SK-N-SH (cell line): ENCODE measurements around the gene R3HDM4. TPM values are rescaled to one million over a fixed set of nuclear protein-coding genes. Genes with fewer than 3 reads are reported as not detected.

Experiments used
- CTCF ChIA-PET: fragments of 300-600, 350-600 bp; formaldehyde crosslinking; extraction: SDS; loops from one replicate; lab custom pipeline; 2021; lab: Yijun Ruan, JAX
- POLR2A ChIA-PET: fragments of 350-600 bp; sonication (Branson Sonifier 250); formaldehyde crosslinking; extraction: SDS; loops from one replicate; lab custom pipeline; 2020; ENCODE audit warnings: antibody characterized with exemption, inconsistent platforms; lab: Yijun Ruan, JAX
- DNase-seq: peaks from one replicate; pipeline ENCODE4 v3.0.0; 2012
- H2AFZ ChIP-seq: fragments of 200-600 bp; sonication (generic); 2 replicates; pipeline ENCODE4 v1.8.1; 2016; ENCODE audit warnings: antibody characterized with exemption, mild to moderate bottlenecking, low read depth
- H3F3A ChIP-seq: fragments of 200-600 bp; sonication (generic); replicated peaks from 2 replicates; pipeline ENCODE3; 2016; ENCODE audit warnings: antibody characterized with exemption, mild to moderate bottlenecking; ENCODE audit not compliant: insufficient read depth
- H3K27ac ChIP-seq, 2 experiments: fragments of 200-500 bp in 1 of 2; fragments of 200-600 bp in 1 of 2; sonication (Bioruptor generic) in 1 of 2; sonication (generic), shearing (Covaris generic) in 1 of 2; 2 replicates each; pipeline versions ENCODE4 v1.5.1 to v1.6.1; 2014 to 2016; ENCODE audit warnings: low read depth in 2 of 2, inconsistent platforms in 1 of 2, low read length in 1 of 2, mild to moderate bottlenecking in 1 of 2, mixed read lengths in 1 of 2
- H3K27me3 ChIP-seq: fragments of 200-600 bp; sonication (generic), shearing (Covaris generic); 2 replicates; pipeline ENCODE4 v1.6.1; 2016; ENCODE audit warnings: mixed run types; ENCODE audit not compliant: insufficient read depth
- H3K36me3 ChIP-seq, 2 experiments: fragments of 200-500 bp in 1 of 2; fragments of 200-600 bp in 1 of 2; sonication (Bioruptor generic) in 1 of 2; sonication (generic) in 1 of 2; replicated peaks in 1 of 2; 2 replicates each; pipeline versions ENCODE3 to v1.5.1; 2014 to 2016; ENCODE audit warnings: low read length in 1 of 2, mild to moderate bottlenecking in 1 of 2; ENCODE audit not compliant: insufficient read depth in 2 of 2, control insufficient read depth in 1 of 2
- H3K4me1 ChIP-seq, 2 experiments: fragments of 200-500 bp in 1 of 2; fragments of 200-600 bp in 1 of 2; sonication (Bioruptor generic) in 1 of 2; sonication (generic), shearing (Covaris generic) in 1 of 2; 2 replicates each; pipeline versions ENCODE4 v1.5.1 to v1.6.1; 2014 to 2016; ENCODE audit warnings: low read depth in 1 of 2, low read length in 1 of 2, mixed run types in 1 of 2; ENCODE audit not compliant: insufficient read depth in 2 of 2, control insufficient read depth in 1 of 2
- H3K4me2 ChIP-seq: fragments of 200-600 bp; sonication (generic), shearing (Covaris generic); 2 replicates; pipeline ENCODE4 v1.6.1; 2017; ENCODE audit warnings: mixed run types
- H3K4me3 ChIP-seq, 2 experiments: fragments of 200-500 bp in 1 of 2; fragments of 200-600 bp in 1 of 2; sonication (Bioruptor generic) in 1 of 2; sonication (generic), shearing (Covaris generic) in 1 of 2; 2 replicates each; pipeline versions ENCODE4 v1.5.1 to v1.8.1; 2014 to 2016; ENCODE audit warnings: low read depth in 2 of 2, inconsistent platforms in 1 of 2, low read length in 1 of 2, mild to moderate bottlenecking in 1 of 2, mixed read lengths in 1 of 2, moderate library complexity in 1 of 2
- H3K79me2 ChIP-seq: fragments of 200-600 bp; sonication (generic); 2 replicates; pipeline ENCODE4 v1.8.1; 2017; ENCODE audit warnings: mild to moderate bottlenecking; ENCODE audit not compliant: insufficient read depth
- H3K9ac ChIP-seq: fragments of 200-600 bp; sonication (generic); 2 replicates; pipeline ENCODE4 v1.6.1; 2017; ENCODE audit warnings: mixed run types
- H3K9me2 ChIP-seq: fragments of 200-600 bp; sonication (generic); 2 replicates; pipeline ENCODE4 v1.6.1; 2017; ENCODE audit warnings: mixed run types
- H3K9me3 ChIP-seq: fragments of 200-600 bp; sonication (generic); 2 replicates; pipeline ENCODE4 v1.6.1; 2017; ENCODE audit warnings: mixed run types, mild to moderate bottlenecking, moderate library complexity
- H4K20me1 ChIP-seq: fragments of 200-600 bp; sonication (generic); 2 replicates; pipeline ENCODE4 v1.6.1; 2017; ENCODE audit warnings: mild to moderate bottlenecking, mixed run types; ENCODE audit not compliant: insufficient read depth
- ELF1 ChIP-seq: IDR thresholded peaks from 2 replicates; pipeline ENCODE4 v1.4.0; 2012
- MEF2A ChIP-seq: IDR thresholded peaks from 2 replicates; pipeline ENCODE4 v1.4.0; 2012; ENCODE audit warnings: low read depth, borderline replicate concordance
- NFIC ChIP-seq: IDR thresholded peaks from 2 replicates; pipeline ENCODE4 v1.4.0; 2012; ENCODE audit warnings: borderline replicate concordance
- POLR2AphosphoS5 ChIP-seq: IDR thresholded peaks from 2 replicates; pipeline ENCODE4 v1.6.1; 2012; ENCODE audit warnings: low read depth, low read length
- RAD21 ChIP-seq: IDR thresholded peaks from 2 replicates; pipeline ENCODE4 v1.6.1; 2012; ENCODE audit warnings: mild to moderate bottlenecking, low read length
- RCOR1 ChIP-seq: fragments of 150-350 bp; IDR thresholded peaks from 2 replicates; pipeline ENCODE4 v1.6.1; 2017; ENCODE audit warnings: antibody characterized with exemption, low read length
- RXRA ChIP-seq: IDR thresholded peaks from 2 replicates; pipeline ENCODE4 v1.4.0; 2012; ENCODE audit warnings: low read depth, mild to moderate bottlenecking, borderline replicate concordance
- SIN3A ChIP-seq: IDR thresholded peaks from 2 replicates; pipeline ENCODE4 v1.6.1; 2012; ENCODE audit warnings: low read depth, mild to moderate bottlenecking, low read length, moderate library complexity, borderline replicate concordance
- SMC3 ChIP-seq: IDR thresholded peaks from 2 replicates; pipeline ENCODE4 v1.6.1; 2012; ENCODE audit warnings: low read depth, low read length, improper control_type of control experiment
- TAF1 ChIP-seq: IDR thresholded peaks from 2 replicates; pipeline ENCODE4 v1.6.1; 2012; ENCODE audit warnings: low read depth, mild to moderate bottlenecking, low read length, moderate library complexity, borderline replicate concordance
- TEAD4 ChIP-seq: IDR thresholded peaks from 2 replicates; pipeline ENCODE4 v1.4.0; 2012; ENCODE audit warnings: mild to moderate bottlenecking, borderline replicate concordance; ENCODE audit not compliant: insufficient read depth
- WGBS: methylation state at CpG from one replicate; pipeline ENCODE4 v1.1.6; 2017; ENCODE audit warnings: low lambda C conversion rate; 5-methylcytosine and 5-hydroxymethylcytosine counted together
- polyA plus RNA-seq, 3 experiments: library from polyadenylated mRNA; depleted of rRNA; stranded (reverse); fragments of >200 nt; gene quantifications; 2 replicates each; pipeline ENCODE4 v1.2.3, GENCODE V29; 2012
- TF ChIP-seq, protein P1 (sequence below): IDR thresholded peaks from 2 replicates; pipeline ENCODE4 v1.6.1; 2012; ENCODE audit warnings: mild to moderate bottlenecking, low read depth, low read length, moderate library complexity
- TF ChIP-seq, protein P2 (sequence below): fragments of 200-600 bp; sonication (generic); IDR thresholded peaks from 2 replicates; pipeline ENCODE4 v1.6.1; 2017; ENCODE audit warnings: antibody characterized with exemption, mild to moderate bottlenecking, moderate library complexity
- TF ChIP-seq, protein P3 (sequence below): fragments of 150-350 bp; IDR thresholded peaks from 2 replicates; pipeline ENCODE4 v1.6.1; 2017; ENCODE audit warnings: antibody characterized with exemption, low read length, low read depth, borderline replicate concordance
- TF ChIP-seq, protein P4 (sequence below): IDR thresholded peaks from 2 replicates; pipeline ENCODE4 v1.4.0; 2012; ENCODE audit warnings: low read depth

The R3HDM4 gene
- polyA plus RNA-seq, 1 of the 3 experiments (the other 2 are of a cell fraction): 39.2 TPM

DNA sequence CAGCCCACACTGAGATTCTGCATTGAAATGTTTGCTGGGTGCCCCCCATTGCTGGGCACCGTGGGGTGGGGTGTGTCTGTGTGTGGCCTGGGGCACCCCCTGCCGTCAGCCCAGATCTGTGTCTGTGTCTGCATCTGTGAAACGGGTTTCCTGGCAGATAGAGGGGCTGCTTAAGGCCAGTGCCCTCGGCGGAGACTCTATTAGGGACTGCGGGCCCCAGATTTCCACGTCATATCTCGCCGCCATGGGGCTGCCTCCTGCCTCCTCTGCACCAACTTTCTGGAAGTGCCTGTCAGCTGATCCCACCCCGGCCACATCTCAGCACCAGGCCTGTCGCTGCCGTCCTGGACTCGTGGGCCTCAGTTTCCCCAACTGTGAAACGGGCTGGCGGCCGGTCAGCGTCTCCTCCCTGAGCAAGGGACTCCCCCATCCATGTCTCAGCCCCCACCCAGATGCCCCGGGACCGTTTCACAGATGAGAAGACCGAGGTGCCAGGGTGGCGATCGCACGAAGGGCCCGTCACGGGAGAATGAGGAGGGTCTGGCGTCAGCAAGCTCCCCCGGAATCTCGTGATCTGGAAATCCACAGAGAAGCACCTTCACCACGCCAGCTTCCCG lies 34.2 kb upstream of the R3HDM4 start:
- Histone ChIP-seq H4K20me1 (peaks cover 31% of the 10 kb centered on the region), H3K9me2 (no peaks in the 10 kb centered on the region), H3K27me3 (no peaks in the 10 kb centered on the region), H3K36me3 (peaks cover 0 to 4% of the 10 kb centered on the region in 2 experiments), H3F3A (no peaks in the 10 kb centered on the region), H3K79me2 (peaks cover 19% of the 10 kb centered on the region; the same call in 1 of the 2 replicates), H3K9ac (no peak overlapping the region), H3K4me1 (peaks cover 0 to 27% of the 10 kb centered on the region in 2 experiments; a peak in 1 of 4 replicates), H3K4me3 (no peak overlapping the region), H3K9me3 (no peaks in the 10 kb centered on the region), H2AFZ (no peak overlapping the region), H3K27ac (no peak overlapping the region; a peak in 1 of 4 replicates), H3K4me2 (no peak overlapping the region)
- CTCF ChIA-PET: interaction anchor here (1.4 kb wide), 1 partner anchor 24 kb away, joined by 6 read pairs; no protein-coding TSS in a partner anchor
- DNase-seq: no peak
- 95% methylated on average over 18 of the region's 30 CpGs for WGBS
- POLR2A ChIA-PET: no interaction called here
- TF ChIP-seq SIN3A (no peak), ELF1 (no peak), TEAD4 (no peak), TAF1 (no peak), NFIC (no peak), RCOR1 (no peak), SMC3 (no peak)
- TF ChIP-seq, protein P1, sequence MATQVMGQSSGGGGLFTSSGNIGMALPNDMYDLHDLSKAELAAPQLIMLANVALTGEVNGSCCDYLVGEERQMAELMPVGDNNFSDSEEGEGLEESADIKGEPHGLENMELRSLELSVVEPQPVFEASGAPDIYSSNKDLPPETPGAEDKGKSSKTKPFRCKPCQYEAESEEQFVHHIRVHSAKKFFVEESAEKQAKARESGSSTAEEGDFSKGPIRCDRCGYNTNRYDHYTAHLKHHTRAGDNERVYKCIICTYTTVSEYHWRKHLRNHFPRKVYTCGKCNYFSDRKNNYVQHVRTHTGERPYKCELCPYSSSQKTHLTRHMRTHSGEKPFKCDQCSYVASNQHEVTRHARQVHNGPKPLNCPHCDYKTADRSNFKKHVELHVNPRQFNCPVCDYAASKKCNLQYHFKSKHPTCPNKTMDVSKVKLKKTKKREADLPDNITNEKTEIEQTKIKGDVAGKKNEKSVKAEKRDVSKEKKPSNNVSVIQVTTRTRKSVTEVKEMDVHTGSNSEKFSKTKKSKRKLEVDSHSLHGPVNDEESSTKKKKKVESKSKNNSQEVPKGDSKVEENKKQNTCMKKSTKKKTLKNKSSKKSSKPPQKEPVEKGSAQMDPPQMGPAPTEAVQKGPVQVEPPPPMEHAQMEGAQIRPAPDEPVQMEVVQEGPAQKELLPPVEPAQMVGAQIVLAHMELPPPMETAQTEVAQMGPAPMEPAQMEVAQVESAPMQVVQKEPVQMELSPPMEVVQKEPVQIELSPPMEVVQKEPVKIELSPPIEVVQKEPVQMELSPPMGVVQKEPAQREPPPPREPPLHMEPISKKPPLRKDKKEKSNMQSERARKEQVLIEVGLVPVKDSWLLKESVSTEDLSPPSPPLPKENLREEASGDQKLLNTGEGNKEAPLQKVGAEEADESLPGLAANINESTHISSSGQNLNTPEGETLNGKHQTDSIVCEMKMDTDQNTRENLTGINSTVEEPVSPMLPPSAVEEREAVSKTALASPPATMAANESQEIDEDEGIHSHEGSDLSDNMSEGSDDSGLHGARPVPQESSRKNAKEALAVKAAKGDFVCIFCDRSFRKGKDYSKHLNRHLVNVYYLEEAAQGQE: no peak

DNA sequence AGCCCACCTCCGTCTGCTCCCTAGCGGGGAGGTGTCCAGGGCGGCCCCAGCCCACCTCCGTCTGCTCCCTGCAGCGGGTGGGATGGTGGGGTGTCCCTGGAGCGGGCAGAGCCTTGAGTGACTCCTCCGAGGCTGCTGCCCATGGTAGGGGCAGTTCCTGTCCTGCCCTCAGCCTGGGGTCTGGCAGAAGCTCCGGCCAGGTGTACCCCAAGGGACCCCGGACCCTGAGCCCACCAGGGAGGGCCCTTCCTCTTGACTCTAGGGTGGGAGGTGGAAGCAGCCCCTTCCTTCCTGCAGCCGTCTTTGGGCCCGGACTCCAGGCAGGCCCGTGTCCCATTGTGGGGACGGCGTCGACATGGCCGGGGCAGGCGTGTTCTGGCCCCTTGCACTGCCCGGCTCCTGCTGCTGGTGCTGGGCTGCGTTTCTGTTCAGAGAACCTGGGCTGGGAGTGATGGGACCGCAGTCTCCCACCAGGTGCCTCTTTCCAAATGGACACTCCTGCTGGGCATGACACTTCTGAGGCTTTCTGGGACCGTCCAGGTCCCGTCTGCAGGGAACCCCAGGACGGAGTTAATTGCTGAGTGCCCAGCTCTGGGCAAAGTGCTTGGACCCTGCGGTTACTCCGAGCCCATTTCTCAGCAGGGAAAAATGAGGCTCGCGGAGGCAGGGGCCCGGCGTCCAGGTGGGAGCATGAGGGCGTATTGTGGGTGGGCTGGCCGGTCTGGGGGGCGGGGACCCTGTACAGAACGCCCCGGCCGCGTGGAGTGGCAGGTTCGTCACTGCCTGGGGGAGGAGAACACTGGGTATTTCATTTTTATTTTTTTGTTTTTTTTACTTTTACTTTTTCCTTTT lies 32.6 kb upstream of the R3HDM4 start:
- POLR2A ChIA-PET: interaction anchor here (0.6 kb wide), 1 partner anchor 12 kb away, joined by 3 read pairs; no protein-coding TSS in a partner anchor
- no peaks in the 10 kb centered on the region for H3K9me3 ChIP-seq
- peak overlapping the region in 1 of 2 experiments; percentile 88; a peak in 2 of 4 replicates for H3K27ac ChIP-seq
- H3K9me2 ChIP-seq: no peaks in the 10 kb centered on the region
- no peak for DNase-seq
- no peak overlapping the region for H3K9ac ChIP-seq
- CTCF ChIA-PET: interaction anchor here (0.8 to 1.6 kb wide), 5 partner anchors 10 to 82 kb away, joined by 3 to 7 read pairs (median 5); no protein-coding TSS in a partner anchor
- H3K36me3 ChIP-seq: peaks cover 0 to 4% of the 10 kb centered on the region in 2 experiments
- H3F3A ChIP-seq: peaks cover 8% of the 10 kb centered on the region
- no peaks in the 10 kb centered on the region for H3K27me3 ChIP-seq
- 95% methylated on average over 21 of the region's 37 CpGs for WGBS
- no peak overlapping the region for H3K4me3 ChIP-seq
- H3K79me2 ChIP-seq: peaks cover 30% of the 10 kb centered on the region; the same call in 1 of the 2 replicates
- H3K4me2 ChIP-seq: no peak overlapping the region
- TF ChIP-seq ELF1: no peak
- TF ChIP-seq, protein P2, sequence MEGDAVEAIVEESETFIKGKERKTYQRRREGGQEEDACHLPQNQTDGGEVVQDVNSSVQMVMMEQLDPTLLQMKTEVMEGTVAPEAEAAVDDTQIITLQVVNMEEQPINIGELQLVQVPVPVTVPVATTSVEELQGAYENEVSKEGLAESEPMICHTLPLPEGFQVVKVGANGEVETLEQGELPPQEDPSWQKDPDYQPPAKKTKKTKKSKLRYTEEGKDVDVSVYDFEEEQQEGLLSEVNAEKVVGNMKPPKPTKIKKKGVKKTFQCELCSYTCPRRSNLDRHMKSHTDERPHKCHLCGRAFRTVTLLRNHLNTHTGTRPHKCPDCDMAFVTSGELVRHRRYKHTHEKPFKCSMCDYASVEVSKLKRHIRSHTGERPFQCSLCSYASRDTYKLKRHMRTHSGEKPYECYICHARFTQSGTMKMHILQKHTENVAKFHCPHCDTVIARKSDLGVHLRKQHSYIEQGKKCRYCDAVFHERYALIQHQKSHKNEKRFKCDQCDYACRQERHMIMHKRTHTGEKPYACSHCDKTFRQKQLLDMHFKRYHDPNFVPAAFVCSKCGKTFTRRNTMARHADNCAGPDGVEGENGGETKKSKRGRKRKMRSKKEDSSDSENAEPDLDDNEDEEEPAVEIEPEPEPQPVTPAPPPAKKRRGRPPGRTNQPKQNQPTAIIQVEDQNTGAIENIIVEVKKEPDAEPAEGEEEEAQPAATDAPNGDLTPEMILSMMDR: no peak
- TF ChIP-seq, protein P3, sequence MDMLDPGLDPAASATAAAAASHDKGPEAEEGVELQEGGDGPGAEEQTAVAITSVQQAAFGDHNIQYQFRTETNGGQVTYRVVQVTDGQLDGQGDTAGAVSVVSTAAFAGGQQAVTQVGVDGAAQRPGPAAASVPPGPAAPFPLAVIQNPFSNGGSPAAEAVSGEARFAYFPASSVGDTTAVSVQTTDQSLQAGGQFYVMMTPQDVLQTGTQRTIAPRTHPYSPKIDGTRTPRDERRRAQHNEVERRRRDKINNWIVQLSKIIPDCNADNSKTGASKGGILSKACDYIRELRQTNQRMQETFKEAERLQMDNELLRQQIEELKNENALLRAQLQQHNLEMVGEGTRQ: no peak
- TF ChIP-seq, protein P4, sequence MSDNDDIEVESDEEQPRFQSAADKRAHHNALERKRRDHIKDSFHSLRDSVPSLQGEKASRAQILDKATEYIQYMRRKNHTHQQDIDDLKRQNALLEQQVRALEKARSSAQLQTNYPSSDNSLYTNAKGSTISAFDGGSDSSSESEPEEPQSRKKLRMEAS: no peak
- no peak for TF ChIP-seq MEF2A
- no peak for TF ChIP-seq POLR2AphosphoS5
- no peak for TF ChIP-seq RAD21
- no peak for TF ChIP-seq RXRA
- peaks cover 45% of the 10 kb centered on the region for H4K20me1 ChIP-seq
- H2AFZ ChIP-seq: no peak overlapping the region
- peaks cover 6 to 40% of the 10 kb centered on the region in 2 experiments; a peak in 3 of 4 replicates for H3K4me1 ChIP-seq
